Activated T-cell treated with anti-CD3 and anti-CD28 coated beads, Interleukin-2, amount 50 U/mL, for 24 hours (primary cell): ENCODE measurements around the gene TINAG.

Experiments
- DNase-seq: peaks from one replicate; pipeline ENCODE4 v3.0.0-alpha.2; 2020
- H3K27ac Mint-ChIP-seq: 2 replicates; pipeline ENCODE4 v1.8.0; 2020; ENCODE audit warnings: mild to moderate bottlenecking, mixed read lengths
- H3K27me3 Mint-ChIP-seq: 2 replicates; pipeline ENCODE4 v1.8.0; 2020; ENCODE audit warnings: mixed read lengths
- H3K36me3 Mint-ChIP-seq: 2 replicates; pipeline ENCODE4 v1.8.0; 2020; ENCODE audit warnings: low read depth, mixed read lengths
- H3K4me1 Mint-ChIP-seq: 2 replicates; pipeline ENCODE4 v1.8.0; 2020; ENCODE audit warnings: low read depth, mixed read lengths
- H3K4me3 Mint-ChIP-seq: 2 replicates; pipeline ENCODE4 v1.8.0; 2020; ENCODE audit warnings: mild to moderate bottlenecking, moderate library complexity, mixed read lengths
- H3K9me3 Mint-ChIP-seq: 2 replicates; pipeline ENCODE4 v1.8.0; 2020; ENCODE audit warnings: mixed read lengths

Gene TINAG, protein sequence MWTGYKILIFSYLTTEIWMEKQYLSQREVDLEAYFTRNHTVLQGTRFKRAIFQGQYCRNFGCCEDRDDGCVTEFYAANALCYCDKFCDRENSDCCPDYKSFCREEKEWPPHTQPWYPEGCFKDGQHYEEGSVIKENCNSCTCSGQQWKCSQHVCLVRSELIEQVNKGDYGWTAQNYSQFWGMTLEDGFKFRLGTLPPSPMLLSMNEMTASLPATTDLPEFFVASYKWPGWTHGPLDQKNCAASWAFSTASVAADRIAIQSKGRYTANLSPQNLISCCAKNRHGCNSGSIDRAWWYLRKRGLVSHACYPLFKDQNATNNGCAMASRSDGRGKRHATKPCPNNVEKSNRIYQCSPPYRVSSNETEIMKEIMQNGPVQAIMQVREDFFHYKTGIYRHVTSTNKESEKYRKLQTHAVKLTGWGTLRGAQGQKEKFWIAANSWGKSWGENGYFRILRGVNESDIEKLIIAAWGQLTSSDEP

DNA sequence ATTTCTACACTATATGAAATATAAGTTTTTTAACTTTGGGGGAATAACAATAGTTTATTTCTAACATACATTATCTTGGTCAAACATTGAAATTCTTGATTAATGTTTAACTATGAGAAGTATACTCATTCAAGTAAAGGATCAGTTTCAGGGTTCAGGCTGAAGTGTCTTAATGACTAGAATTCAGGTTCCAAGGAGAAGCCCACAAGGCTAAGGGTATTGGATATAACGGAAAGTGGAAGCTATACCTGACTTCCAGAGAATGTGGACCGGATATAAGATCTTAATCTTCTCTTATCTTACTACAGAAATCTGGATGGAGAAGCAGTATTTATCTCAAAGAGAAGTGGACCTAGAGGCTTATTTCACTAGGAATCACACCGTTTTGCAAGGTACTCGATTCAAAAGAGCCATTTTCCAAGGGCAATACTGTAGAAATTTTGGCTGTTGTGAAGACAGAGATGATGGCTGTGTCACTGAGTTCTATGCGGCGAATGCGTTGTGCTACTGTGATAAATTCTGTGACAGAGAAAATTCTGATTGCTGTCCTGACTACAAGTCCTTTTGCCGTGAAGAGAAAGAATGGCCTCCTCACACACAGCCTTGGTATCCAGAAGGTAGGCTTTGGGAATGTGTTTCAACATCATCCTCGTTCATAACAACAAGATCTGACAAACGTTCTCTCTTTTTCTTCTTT, at the start of gene TINAG:
Gene TINAG (plus strand): TSS at position 153 of the 697 bp plus-strand sequence. CDS start 110 bp downstream, at position 263.
- no peak within 1 kb of the TSS for H3K4me3 Mint-ChIP-seq
- no peaks in the 10 kb centered on the region for H3K36me3 Mint-ChIP-seq
- no peak within 1 kb of the TSS for H3K27ac Mint-ChIP-seq
- H3K4me1 Mint-ChIP-seq, result no peaks in the 10 kb centered on the region
- peaks cover 8% of the 10 kb centered on the region for H3K9me3 Mint-ChIP-seq
- DNase-seq, result no peak
- no peaks in the 10 kb centered on the region for H3K27me3 Mint-ChIP-seq

DNA sequence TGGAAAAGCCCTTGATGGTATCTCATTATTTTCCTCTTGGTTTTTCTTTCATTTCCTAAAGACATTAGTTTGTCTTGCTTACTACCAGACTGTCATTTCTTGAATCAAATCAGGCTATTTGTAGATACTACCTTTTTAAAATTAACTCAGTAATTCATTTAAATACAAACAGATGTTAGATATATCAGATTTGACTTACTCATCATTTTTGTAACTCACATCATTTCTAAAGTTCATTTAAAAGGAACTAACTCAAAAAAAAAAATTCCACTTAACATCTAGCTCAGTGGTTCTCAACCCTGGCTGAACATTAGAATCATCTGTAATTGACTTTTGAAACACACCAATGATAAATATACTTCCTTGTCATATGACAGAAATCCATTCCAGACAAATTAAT, 48.2 kb upstream of the TINAG start:
- no peak for DNase-seq
- H3K27me3 Mint-ChIP-seq, result no peaks in the 10 kb centered on the region
- no peaks in the 10 kb centered on the region for H3K36me3 Mint-ChIP-seq
- H3K27ac Mint-ChIP-seq, result no peak overlapping the region
- no peaks in the 10 kb centered on the region for H3K4me1 Mint-ChIP-seq
- no peaks in the 10 kb centered on the region for H3K9me3 Mint-ChIP-seq
- no peak overlapping the region for H3K4me3 Mint-ChIP-seq

DNA sequence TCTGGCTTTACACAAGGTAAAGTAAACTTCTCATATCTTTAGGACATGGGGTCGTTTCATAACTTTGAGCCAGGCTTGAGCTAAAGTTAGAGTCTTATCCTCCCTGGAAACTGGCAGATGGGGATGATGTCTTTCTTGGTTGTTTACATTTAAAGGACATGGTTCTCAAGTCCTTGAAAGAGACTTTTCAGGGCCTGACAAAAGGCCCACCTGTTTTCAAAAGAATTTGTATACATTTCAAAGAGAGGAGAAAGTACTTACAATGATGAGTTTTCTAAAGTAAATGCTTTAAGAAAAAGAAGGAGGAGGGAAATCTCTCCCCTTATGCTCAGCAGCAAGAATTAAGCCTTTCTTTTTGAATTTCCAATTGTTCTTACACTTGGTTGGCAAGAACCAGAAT, 45.7 kb upstream of the TINAG start:
- Mint-ChIP-seq H3K4me1 (no peaks in the 10 kb centered on the region), H3K9me3 (no peaks in the 10 kb centered on the region), H3K27ac (no peak overlapping the region), H3K36me3 (no peaks in the 10 kb centered on the region), H3K27me3 (no peaks in the 10 kb centered on the region), H3K4me3 (no peak overlapping the region)
- no peak for DNase-seq

DNA sequence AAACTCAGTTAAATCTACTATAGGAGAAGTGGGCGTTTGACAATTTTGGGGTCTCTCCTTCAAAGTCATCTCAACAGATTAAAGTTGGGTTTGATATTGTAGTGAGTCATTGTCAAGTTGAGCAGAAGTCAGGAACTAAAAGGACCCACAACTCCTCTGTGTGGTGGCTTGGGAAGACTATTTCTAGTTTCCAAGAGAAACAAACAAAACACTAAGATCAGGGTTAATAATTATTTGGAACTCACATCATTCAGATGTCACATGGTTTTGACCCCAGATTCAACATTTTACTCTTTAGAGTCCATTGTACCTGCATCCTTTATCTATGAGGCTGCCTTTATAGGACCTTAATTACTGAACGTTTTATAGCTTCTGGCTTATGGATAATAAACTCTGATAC, 45.3 kb upstream of the TINAG start:
- Mint-ChIP-seq H3K4me3 (no peak overlapping the region), H3K9me3 (no peaks in the 10 kb centered on the region), H3K27ac (no peak overlapping the region), H3K36me3 (no peaks in the 10 kb centered on the region), H3K27me3 (no peaks in the 10 kb centered on the region), H3K4me1 (no peaks in the 10 kb centered on the region)
- no peak for DNase-seq

DNA sequence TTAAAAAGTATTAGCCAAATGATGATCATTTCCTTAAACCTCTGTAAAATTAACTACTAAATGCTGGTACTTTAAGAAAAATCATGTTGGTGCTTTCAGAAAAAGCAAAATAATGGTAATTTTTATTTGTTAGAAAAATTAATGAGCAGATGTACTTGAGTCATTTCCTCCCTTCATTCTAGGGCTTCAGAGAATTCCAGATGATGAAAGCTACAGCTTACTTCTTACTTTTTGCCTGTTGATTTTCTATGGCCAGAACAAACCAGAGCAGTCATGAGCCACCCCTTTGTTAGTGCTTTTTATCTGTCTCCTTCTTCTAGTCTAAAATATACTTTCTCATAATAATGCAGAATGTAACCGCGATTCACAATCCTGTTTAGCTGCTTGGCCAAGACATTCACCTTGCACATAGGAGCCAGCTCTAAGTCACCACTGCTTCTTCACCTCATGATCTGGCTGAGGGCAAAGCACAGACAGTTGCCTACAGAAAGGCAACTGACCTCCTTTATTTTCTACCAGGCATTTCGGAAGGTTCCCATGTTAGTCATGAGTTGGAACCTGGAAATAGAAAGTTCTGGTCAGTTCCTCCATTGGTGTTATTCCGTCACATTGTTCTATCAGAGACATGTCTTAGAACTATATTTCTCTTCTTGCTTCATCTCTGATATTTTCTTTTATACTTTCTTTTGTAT, 43.5 kb upstream of the TINAG start:
- no peak overlapping the region for H3K4me3 Mint-ChIP-seq

DNA sequence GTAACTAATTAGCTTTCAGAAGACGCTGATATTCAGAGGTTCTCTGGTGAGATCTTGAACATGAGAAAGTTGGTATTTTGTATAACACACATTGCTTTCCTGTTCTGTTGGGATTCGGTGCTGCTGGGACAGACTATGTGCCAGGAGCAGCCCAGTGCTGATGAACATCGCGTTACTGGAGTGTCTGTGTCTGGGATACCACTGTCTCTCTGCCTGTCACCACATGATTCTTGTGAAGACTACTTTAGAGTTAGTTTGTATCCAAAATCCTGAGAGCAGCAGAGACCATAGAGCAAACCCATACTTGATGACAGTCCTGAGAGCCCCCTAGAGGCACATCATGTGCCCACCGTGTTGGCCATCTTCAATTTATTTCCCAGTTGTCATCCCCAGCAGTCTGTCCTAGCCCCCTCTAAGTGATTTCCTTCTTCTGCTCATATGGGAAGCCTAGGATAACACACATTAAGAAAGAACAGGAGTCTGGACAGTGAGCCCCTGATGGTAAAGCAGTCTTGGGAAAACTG, 41.8 kb upstream of the TINAG start:
- Mint-ChIP-seq H3K4me1 (no peaks in the 10 kb centered on the region), H3K27ac (no peak overlapping the region), H3K36me3 (no peaks in the 10 kb centered on the region), H3K4me3 (no peak overlapping the region), H3K27me3 (no peaks in the 10 kb centered on the region), H3K9me3 (no peaks in the 10 kb centered on the region)
- DNase-seq, result no peak

More for the DNA sequence above, 43.5 kb upstream of the TINAG start:
- Mint-ChIP-seq H3K4me1 (no peaks in the 10 kb centered on the region), H3K9me3 (no peaks in the 10 kb centered on the region), H3K27ac (no peak overlapping the region), H3K27me3 (no peaks in the 10 kb centered on the region), H3K36me3 (no peaks in the 10 kb centered on the region)
- no peak for DNase-seq

DNA sequence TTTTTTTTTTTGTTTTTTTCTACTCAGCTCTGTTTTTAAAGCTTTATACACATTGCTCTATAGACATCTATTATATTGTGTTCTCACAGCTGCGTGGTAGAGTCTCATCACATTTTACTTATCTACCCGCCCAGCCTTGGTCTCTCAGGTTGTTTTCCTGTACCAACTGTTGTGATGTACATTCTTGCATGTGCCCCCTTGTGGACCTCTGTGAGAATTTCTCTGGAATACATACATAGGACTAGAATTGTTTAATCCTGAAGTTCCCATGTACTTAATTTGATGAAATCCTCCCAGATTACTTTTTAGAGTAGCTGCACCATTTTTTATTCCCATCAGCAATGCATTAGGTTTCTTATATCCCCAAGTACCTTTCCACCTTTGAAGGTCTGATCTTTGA, 40.4 kb upstream of the TINAG start:
- Mint-ChIP-seq H3K4me3 (no peak overlapping the region), H3K27ac (no peak overlapping the region), H3K9me3 (no peaks in the 10 kb centered on the region), H3K36me3 (no peaks in the 10 kb centered on the region), H3K4me1 (no peaks in the 10 kb centered on the region), H3K27me3 (no peaks in the 10 kb centered on the region)
- DNase-seq, result no peak

DNA sequence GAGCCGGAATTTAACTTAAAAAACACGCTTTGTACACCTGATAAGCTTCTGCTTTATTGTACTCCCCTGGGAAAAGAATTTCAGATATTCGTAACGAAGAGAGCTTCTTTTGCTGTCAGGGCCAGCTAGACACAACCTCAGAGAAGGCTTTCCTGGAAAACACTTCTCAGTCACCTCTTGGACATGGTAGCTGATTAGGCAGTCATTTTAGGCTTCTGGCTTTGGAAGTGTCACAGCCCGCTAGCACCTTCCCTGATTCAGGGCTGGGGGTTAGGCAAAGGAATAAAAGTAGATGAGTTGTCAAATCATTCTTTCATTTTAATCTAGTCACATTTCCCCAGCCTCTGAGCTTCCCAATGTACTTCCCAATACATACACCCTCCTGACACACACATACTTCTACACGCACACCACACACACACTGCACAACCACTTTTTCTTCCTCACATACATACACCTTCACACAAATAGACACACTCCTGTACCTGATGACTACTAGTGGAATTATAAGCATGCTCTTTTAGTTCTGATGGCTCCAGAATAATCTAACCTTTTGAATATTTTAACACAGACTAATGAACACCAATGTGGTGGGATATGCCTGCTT, 34.9 kb upstream of the TINAG start:
- no peak for DNase-seq
- Mint-ChIP-seq H3K9me3 (peaks cover 8% of the 10 kb centered on the region), H3K27me3 (no peaks in the 10 kb centered on the region), H3K4me3 (no peak overlapping the region), H3K36me3 (no peaks in the 10 kb centered on the region), H3K4me1 (no peaks in the 10 kb centered on the region), H3K27ac (no peak overlapping the region)

DNA sequence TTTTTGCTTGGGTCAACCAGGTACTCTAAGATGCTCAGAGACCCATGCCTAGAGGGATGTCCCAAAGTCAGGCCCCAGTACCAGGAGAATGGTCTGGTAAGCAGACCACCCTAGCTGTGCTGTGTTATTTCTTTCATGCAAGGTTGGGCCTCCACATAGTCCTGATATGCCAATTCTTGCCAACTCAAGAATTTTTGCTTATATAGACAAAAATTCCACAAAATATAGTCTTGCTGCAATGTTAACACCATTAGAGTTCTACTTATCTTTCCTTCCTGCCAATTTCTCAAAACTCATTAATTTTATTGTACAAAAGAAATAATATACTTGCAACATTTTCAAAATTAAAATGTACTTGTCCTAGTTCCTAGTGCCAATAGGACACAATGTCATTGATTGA, 33.9 kb upstream of the TINAG start:
- H3K4me1 Mint-ChIP-seq, result no peaks in the 10 kb centered on the region
- no peak overlapping the region for H3K27ac Mint-ChIP-seq
- no peak for DNase-seq
- H3K4me3 Mint-ChIP-seq, result no peak overlapping the region
- peaks cover 8% of the 10 kb centered on the region for H3K9me3 Mint-ChIP-seq
- H3K36me3 Mint-ChIP-seq, result no peaks in the 10 kb centered on the region
- H3K27me3 Mint-ChIP-seq, result no peaks in the 10 kb centered on the region

DNA sequence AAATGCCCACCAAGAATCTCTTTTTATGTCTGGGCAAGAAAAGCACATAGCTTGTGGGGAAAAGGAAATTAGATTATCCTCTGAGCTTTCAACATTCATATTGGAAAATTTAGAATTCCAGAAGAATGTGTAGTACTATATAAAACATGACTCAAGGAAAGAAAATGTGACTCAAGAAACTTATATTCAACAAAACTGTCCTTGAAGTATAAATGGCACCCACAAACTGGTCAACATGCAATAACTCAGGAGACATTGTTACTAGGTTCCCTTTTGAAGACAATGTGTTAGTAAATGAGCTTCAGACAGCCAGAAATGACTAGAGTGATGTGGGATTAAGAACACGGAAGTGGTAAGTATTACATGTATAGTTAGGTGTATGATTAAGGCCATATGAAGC, 26.1 kb upstream of the TINAG start:
- Mint-ChIP-seq H3K27me3 (no peaks in the 10 kb centered on the region), H3K9me3 (peaks cover 8% of the 10 kb centered on the region), H3K4me1 (no peaks in the 10 kb centered on the region), H3K36me3 (no peaks in the 10 kb centered on the region), H3K27ac (no peak overlapping the region), H3K4me3 (no peak overlapping the region)
- no peak for DNase-seq

DNA sequence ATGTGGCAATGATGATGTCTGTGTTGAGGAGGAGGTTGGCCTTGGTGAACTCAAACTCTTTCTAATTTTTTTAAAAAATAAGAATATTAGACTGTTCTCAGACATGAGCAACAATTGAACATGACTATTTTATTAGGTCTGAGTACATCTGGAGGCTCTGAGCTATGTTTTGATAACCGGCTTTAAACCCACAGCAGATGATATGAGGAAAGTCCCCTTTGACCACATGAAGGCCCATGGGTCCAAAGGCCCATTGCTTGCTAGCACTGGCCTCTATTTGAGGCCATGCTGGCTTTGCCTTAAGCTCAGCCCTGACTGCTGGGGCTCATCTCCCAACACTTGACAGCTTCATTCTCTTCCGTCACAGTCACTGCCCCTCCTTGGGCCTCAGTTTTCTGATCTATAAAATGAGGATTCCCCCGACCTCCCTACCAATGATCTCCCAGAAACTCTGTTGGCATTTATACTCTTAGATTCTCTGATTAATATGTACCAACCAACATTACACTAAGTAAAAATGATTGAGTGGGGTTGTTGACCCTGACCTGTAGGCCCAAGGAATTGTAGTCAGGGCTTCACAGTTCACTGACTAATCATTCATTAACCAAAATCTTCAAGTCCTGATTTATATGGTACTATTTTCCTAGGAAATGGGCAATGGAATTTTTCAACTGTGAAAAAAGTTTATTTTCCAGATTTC, 23.9 kb upstream of the TINAG start:
- Mint-ChIP-seq H3K27me3 (no peaks in the 10 kb centered on the region), H3K27ac (no peak overlapping the region), H3K4me1 (no peaks in the 10 kb centered on the region), H3K36me3 (no peaks in the 10 kb centered on the region), H3K4me3 (no peak overlapping the region), H3K9me3 (peaks cover 2% of the 10 kb centered on the region)
- no peak for DNase-seq

DNA sequence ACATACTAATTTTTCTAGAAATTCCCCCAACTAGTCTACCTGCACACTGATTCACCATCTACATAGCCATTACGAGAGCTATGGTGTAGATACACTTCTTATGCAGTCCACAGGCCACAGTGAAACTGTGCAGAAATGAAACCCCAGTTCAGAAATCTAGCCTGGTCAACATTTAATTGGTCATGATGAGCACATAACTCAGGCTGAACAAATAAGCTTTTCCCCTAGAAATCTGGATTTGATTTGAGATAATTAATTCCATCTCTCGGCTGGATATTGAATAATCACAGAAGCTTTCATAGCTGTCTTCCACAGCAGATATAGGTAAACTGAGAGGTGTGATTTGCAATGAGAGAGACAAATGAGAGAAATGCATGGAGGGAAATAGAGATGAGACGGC, 22.6 kb upstream of the TINAG start:
- Mint-ChIP-seq H3K4me3 (no peak overlapping the region), H3K27me3 (no peaks in the 10 kb centered on the region), H3K36me3 (no peaks in the 10 kb centered on the region), H3K9me3 (peaks cover 2% of the 10 kb centered on the region), H3K27ac (no peak overlapping the region), H3K4me1 (no peaks in the 10 kb centered on the region)
- DNase-seq, result no peak

DNA sequence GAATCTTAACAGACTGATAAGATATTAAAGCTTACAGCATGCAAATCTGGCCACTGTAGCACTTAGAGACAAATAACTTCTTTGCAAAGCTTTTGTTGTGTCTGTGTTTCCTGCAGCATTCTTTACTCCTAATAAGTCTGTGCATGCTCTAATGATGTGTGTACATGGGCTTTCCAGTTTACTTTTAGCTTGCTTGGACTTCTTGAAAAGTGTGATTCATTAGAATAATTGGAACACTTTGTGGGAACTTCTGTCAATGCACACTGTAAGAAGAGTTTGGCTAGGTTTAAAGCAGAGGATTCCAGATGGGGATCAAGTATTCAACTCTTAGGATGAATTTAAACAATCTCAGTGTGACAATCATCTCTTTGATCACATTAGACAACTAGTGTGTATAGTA, 22.1 kb upstream of the TINAG start:
- no peak overlapping the region for H3K27ac Mint-ChIP-seq
- peaks cover 3% of the 10 kb centered on the region for H3K4me1 Mint-ChIP-seq
- H3K27me3 Mint-ChIP-seq, result no peaks in the 10 kb centered on the region
- no peak for DNase-seq
- peaks cover 2% of the 10 kb centered on the region for H3K9me3 Mint-ChIP-seq
- H3K4me3 Mint-ChIP-seq, result no peak overlapping the region
- no peaks in the 10 kb centered on the region for H3K36me3 Mint-ChIP-seq

DNA sequence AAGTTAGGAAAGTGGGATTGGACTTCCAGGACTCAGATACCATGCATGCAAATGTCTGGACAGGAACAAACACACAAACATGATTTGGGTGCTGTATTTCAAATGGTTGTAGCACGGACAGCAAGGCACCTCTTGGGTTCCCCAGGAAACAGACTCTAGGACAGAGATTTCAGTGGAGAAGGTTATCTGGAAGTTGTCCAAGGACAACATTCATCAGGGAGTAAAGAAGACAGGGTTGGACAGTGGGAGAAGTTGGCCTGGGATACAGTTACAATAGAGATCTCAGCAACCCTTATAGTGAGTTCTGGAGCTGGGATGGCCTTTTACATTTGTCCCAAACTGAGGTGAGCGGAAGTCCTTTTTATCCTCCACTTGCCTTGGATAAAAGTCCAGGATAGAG, 19.8 kb upstream of the TINAG start:
- peaks cover 11% of the 10 kb centered on the region for H3K4me1 Mint-ChIP-seq

More for the DNA sequence above, 19.8 kb upstream of the TINAG start:
- no peaks in the 10 kb centered on the region for H3K9me3 Mint-ChIP-seq
- no peak overlapping the region for H3K4me3 Mint-ChIP-seq
- H3K27ac Mint-ChIP-seq, result no peak overlapping the region
- H3K36me3 Mint-ChIP-seq, result no peaks in the 10 kb centered on the region
- H3K27me3 Mint-ChIP-seq, result no peaks in the 10 kb centered on the region
- no peak for DNase-seq
